HepG2 (cell line): ENCODE results near the gene PIK3CB. TPM values are rescaled to one million over a fixed set of nuclear protein-coding genes. Genes with fewer than 3 reads are reported as not detected.

Source experiments
- KDM5B ChIP-seq: sonication (generic); formaldehyde crosslinking; IDR thresholded peaks from 2 replicates; pipeline ENCODE4 v1.4.0; 2020; ENCODE audit warnings: missing genetic modification reagents, mild to moderate bottlenecking, borderline replicate concordance
- KLF13 ChIP-seq: sonication (generic); formaldehyde crosslinking; IDR thresholded peaks from 2 replicates; pipeline ENCODE4 v1.4.0; 2020; ENCODE audit warnings: mild to moderate bottlenecking, missing genetic modification reagents
- MTF1 ChIP-seq: sonication (generic); formaldehyde crosslinking; IDR thresholded peaks from 2 replicates; pipeline ENCODE4 v1.5.0; 2020; ENCODE audit warnings: missing genetic modification reagents
- MTF2 ChIP-seq: sonication (generic); formaldehyde crosslinking; IDR thresholded peaks from 2 replicates; pipeline ENCODE4 v1.5.0; 2020; ENCODE audit warnings: missing genetic modification reagents, borderline replicate concordance
- RARG ChIP-seq: sonication (generic); formaldehyde crosslinking; IDR thresholded peaks from 2 replicates; pipeline ENCODE4 v1.4.0; 2020; ENCODE audit warnings: low read depth, mild to moderate bottlenecking, missing genetic modification reagents
- RNF2 ChIP-seq: fragments of 450-650 bp; conservative IDR thresholded peaks from 2 replicates; pipeline ENCODE4 v1.6.1; 2016; ENCODE audit warnings: low read depth
- SMARCE1 ChIP-seq: fragments of 450-650 bp; IDR thresholded peaks from 2 replicates; pipeline ENCODE4 v1.6.1; 2017; ENCODE audit warnings: borderline replicate concordance
- TBX2 ChIP-seq: sonication (generic); formaldehyde crosslinking; IDR thresholded peaks from 2 replicates; pipeline ENCODE4 v1.5.0; 2020; ENCODE audit warnings: missing genetic modification reagents, mild to moderate bottlenecking, borderline replicate concordance
- TGIF2 ChIP-seq: IDR thresholded peaks from 2 replicates; pipeline ENCODE4 v1.6.1; 2016; ENCODE audit warnings: control low read depth, missing compliant biosample characterization
- ZFP36L1 ChIP-seq: sonication (generic); formaldehyde crosslinking; IDR thresholded peaks from 2 replicates; pipeline ENCODE4 v1.8.0; 2022; ENCODE audit warnings: mild to moderate bottlenecking, missing genetic modification reagents, moderate library complexity
- ZHX1 ChIP-seq: sonication (generic); formaldehyde crosslinking; IDR thresholded peaks from 2 replicates; pipeline ENCODE4 v1.8.1; 2022; ENCODE audit warnings: low read depth, mild to moderate bottlenecking, missing genetic modification reagents
- ZNF10 ChIP-seq: sonication (generic); formaldehyde crosslinking; IDR thresholded peaks from 2 replicates; pipeline ENCODE4 v1.4.0; 2020; ENCODE audit warnings: mild to moderate bottlenecking, low read depth, missing genetic modification reagents, borderline replicate concordance
- ZNF138 ChIP-seq: sonication (generic); formaldehyde crosslinking; IDR thresholded peaks from 2 replicates; pipeline ENCODE4 v1.5.0; 2020; ENCODE audit warnings: mild to moderate bottlenecking, low read depth, missing genetic modification reagents
- ZNF431 ChIP-seq: sonication (generic); formaldehyde crosslinking; IDR thresholded peaks from 2 replicates; pipeline ENCODE4 v1.9.0; 2022; ENCODE audit warnings: missing genetic modification reagents, low read depth, mild to moderate bottlenecking, borderline replicate concordance
- ZNF569 ChIP-seq: sonication (generic); formaldehyde crosslinking; IDR thresholded peaks from 2 replicates; pipeline ENCODE4 v1.5.0; 2020; ENCODE audit warnings: mild to moderate bottlenecking, missing genetic modification reagents, moderate library complexity, borderline replicate concordance
- ZNF644 ChIP-seq: IDR thresholded peaks from 2 replicates; pipeline ENCODE4 v1.6.1; 2016; ENCODE audit warnings: low read depth
- ZNF687 ChIP-seq: sonication (generic); formaldehyde crosslinking; IDR thresholded peaks from 2 replicates; pipeline ENCODE4 v1.5.1; 2020; ENCODE audit warnings: mild to moderate bottlenecking, missing genetic modification reagents, moderate library complexity
- ZNF788 ChIP-seq: sonication (generic); formaldehyde crosslinking; IDR thresholded peaks from 2 replicates; pipeline ENCODE4 v1.5.0; 2020; ENCODE audit warnings: mild to moderate bottlenecking, missing genetic modification reagents, borderline replicate concordance
- polyA plus RNA-seq, 8 experiments: library from polyadenylated mRNA; depleted of rRNA in 3 of 8; stranded (reverse) in 7 of 8; unstranded in 1 of 8; fragments of >200 nt; fragmentation: Illumina TruSeq in 4 of 8; extraction: Trizol in 4 of 8; gene quantifications; 2 replicates each; pipeline versions ENCODE4 v1.2.1 to v1.2.3, GENCODE V29; 2011 to 2016; ENCODE audit warnings: low read depth in 4 of 8, missing spikeins in 1 of 8, mixed read lengths in 1 of 8; ENCODE audit not compliant: insufficient read depth in 1 of 8
- total RNA-seq, 5 experiments: library from RNA; depleted of rRNA; stranded (reverse); fragments of >200 nt; fragmentation: Illumina TruSeq; extraction: Trizol; gene quantifications; 2 replicates each; pipeline ENCODE4 v1.2.3, GENCODE V29; 2016; ENCODE audit warnings: low read depth in 1 of 5
- TF ChIP-seq, protein P1 (sequence below): sonication (generic); formaldehyde crosslinking; IDR thresholded peaks from 2 replicates; pipeline ENCODE4 v1.8.0; 2022; ENCODE audit warnings: mild to moderate bottlenecking, missing genetic modification reagents; ENCODE audit not compliant: insufficient replicate concordance
- TF ChIP-seq, protein P2 (sequence below): sonication (generic); formaldehyde crosslinking; conservative IDR thresholded peaks from 2 replicates; pipeline ENCODE4 v1.8.0; 2022; ENCODE audit warnings: low read depth, missing genetic modification reagents

Gene PIK3CB
- total and polyA plus RNA-seq, 2 of the 13 experiments (the other 11 are each of a cell fraction or from before 2014, with no cell fraction given) = 6.6 to 18.7 TPM

DNA sequence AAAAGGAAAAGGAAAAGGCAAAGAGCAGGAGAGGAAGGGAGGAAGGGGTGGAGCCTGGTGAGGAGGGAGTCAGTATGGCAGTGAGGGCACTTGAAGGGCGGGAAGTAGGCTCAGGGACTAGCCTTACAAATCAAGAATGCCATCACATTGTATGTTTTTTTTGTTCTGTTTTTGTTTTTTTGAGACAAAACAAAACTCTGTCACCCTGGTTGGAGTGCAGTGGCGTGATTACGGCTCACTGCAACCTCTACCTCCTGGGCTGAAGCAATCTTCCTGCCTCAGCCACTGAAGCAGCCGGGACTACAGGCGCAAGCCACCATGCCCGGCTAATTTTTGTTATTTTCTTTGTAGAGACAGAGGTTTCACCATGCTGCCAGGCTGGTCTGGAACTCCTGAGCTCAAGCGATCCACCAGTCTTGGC is 10.5 kb upstream of the PIK3CB start (continued):
- peak; percentile 23 for TF ChIP-seq ZNF687
- TF ChIP-seq KLF13 = no peak
- TF ChIP-seq ZNF644 (CRISPR knock-in tag) = no peak
- no peak for TF ChIP-seq RARG
- TF ChIP-seq RNF2 = no peak
- TF ChIP-seq ZNF10 (CRISPR knock-in tag) = no peak
- TF ChIP-seq ZHX1 (CRISPR knock-in tag) = no peak
- TF ChIP-seq ZNF138 (CRISPR knock-in tag) = no peak
- no peak for TF ChIP-seq MTF1 (CRISPR knock-in tag)
- 0 out of 2 replicates have a peak, but pooled peaks have one; percentile 12 for TF ChIP-seq TBX2
- no peak for TF ChIP-seq TGIF2 (CRISPR knock-in tag)
- TF ChIP-seq ZNF569 (CRISPR knock-in tag) = no peak
- TF ChIP-seq ZFP36L1 = no peak
- TF ChIP-seq, protein P1, sequence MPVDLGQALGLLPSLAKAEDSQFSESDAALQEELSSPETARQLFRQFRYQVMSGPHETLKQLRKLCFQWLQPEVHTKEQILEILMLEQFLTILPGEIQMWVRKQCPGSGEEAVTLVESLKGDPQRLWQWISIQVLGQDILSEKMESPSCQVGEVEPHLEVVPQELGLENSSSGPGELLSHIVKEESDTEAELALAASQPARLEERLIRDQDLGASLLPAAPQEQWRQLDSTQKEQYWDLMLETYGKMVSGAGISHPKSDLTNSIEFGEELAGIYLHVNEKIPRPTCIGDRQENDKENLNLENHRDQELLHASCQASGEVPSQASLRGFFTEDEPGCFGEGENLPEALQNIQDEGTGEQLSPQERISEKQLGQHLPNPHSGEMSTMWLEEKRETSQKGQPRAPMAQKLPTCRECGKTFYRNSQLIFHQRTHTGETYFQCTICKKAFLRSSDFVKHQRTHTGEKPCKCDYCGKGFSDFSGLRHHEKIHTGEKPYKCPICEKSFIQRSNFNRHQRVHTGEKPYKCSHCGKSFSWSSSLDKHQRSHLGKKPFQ = no peak
- TF ChIP-seq SMARCE1 = no peak
- TF ChIP-seq KDM5B (CRISPR knock-in tag) = no peak
- TF ChIP-seq, protein P2, sequence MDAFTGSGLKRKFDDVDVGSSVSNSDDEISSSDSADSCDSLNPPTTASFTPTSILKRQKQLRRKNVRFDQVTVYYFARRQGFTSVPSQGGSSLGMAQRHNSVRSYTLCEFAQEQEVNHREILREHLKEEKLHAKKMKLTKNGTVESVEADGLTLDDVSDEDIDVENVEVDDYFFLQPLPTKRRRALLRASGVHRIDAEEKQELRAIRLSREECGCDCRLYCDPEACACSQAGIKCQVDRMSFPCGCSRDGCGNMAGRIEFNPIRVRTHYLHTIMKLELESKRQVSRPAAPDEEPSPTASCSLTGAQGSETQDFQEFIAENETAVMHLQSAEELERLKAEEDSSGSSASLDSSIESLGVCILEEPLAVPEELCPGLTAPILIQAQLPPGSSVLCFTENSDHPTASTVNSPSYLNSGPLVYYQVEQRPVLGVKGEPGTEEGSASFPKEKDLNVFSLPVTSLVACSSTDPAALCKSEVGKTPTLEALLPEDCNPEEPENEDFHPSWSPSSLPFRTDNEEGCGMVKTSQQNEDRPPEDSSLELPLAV (CRISPR knock-in tag) = no peak
- TF ChIP-seq ZNF431 (CRISPR knock-in tag) = no peak
- TF ChIP-seq ZNF788 (CRISPR knock-in tag) = 0 out of 2 replicates have a peak, but pooled peaks have one; percentile 32
- TF ChIP-seq MTF2 = no peak
